Adipose tissue (tissue), 3 donors: ENCODE measurements around the gene ZNF211. TPM values are rescaled to one million over a fixed set of nuclear protein-coding genes. Genes with fewer than 3 reads are reported as not detected.

Experiments used
- polyA plus RNA-seq, 3 donors: library from polyadenylated mRNA; stranded (reverse); fragments of 200-250 nt; gene quantifications; one replicate each; pipeline ENCODE4 v1.2.3, GENCODE V29; 2013
- donor health status: healthy with polysubstance abuse.
- donor health status: Bipolar disorder and iron deficiency.
- donor health status: healthy.

ZNF211 gene
- polyA plus RNA-seq, 3 donors = 2.9 to 4.7 (median 3.7) TPM

Other genes with a start within 250 kb of the ZNF211 start
- gene ZNF548, start 243.3 kb upstream of the ZNF211 start, polyA plus RNA-seq = 1 to 10 TPM; 3.9 to 6.1 (median 6.1) TPM
- gene ZNF17, start 222.0 kb upstream of the ZNF211 start, polyA plus RNA-seq = 1 to 10 TPM; 2.0 to 3.1 (median 2.2) TPM
- gene ZNF749, start 197.8 kb upstream of the ZNF211 start, polyA plus RNA-seq = 1 to 10 TPM; 1.8 to 7.4 (median 7.0) TPM
- gene VN1R1, start 176.0 kb upstream of the ZNF211 start, polyA plus RNA-seq = under 1 TPM in 2 of 3 donors, not detected in 1; 0.16 to 0.23 TPM
- gene ZNF772, start 155.6 kb upstream of the ZNF211 start, polyA plus RNA-seq = 1 to 10 TPM; 1.1 to 2.1 (median 1.8) TPM
- 1 to 10 TPM; 2.8 to 3.6 (median 3.0) TPM for gene ZNF419, start 145.4 kb upstream of the ZNF211 start, polyA plus RNA-seq
- 1 to 10 TPM; 2.1 to 3.3 (median 3.2) TPM for gene ZNF773, start 133.2 kb upstream of the ZNF211 start, polyA plus RNA-seq
- 1 to 10 TPM; 1.2 to 1.9 (median 1.3) TPM for gene ZNF549, start 105.8 kb upstream of the ZNF211 start, polyA plus RNA-seq
- gene ZNF550, start 73.3 kb upstream of the ZNF211 start, polyA plus RNA-seq = 1 to 10 TPM; 1.5 to 3.2 (median 2.6) TPM
- 1 to 10 TPM in 2 of 3 donors, under 1 TPM in 1; 0.90 to 2.0 (median 1.2) TPM for gene ZNF416, start 54.3 kb upstream of the ZNF211 start, polyA plus RNA-seq
- 1 to 10 TPM in 2 of 3 donors, under 1 TPM in 1; 0.45 to 1.3 (median 1.2) TPM for gene ZIK1, start 49.0 kb upstream of the ZNF211 start, polyA plus RNA-seq
- 1 to 10 TPM in 2 of 3 donors, under 1 TPM in 1; 0.94 to 1.9 (median 1.0) TPM for gene ZNF530, start 33.3 kb upstream of the ZNF211 start, polyA plus RNA-seq
- 1 to 10 TPM; 3.3 to 7.0 (median 4.7) TPM for gene ZNF134, start 18.9 kb upstream of the ZNF211 start, polyA plus RNA-seq
- under 1 TPM in 2 of 3 donors, not detected in 1; 0.04 to 0.67 TPM for gene ZSCAN4, start 35.8 kb downstream of the ZNF211 start, polyA plus RNA-seq
- gene ZNF551, start 48.8 kb downstream of the ZNF211 start, polyA plus RNA-seq = 1 to 10 TPM; 1.7 to 3.4 (median 2.8) TPM
- gene ZNF154, start 76.0 kb downstream of the ZNF211 start, polyA plus RNA-seq = under 1 TPM; 0.67 to 0.79 (median 0.67) TPM
- 1 to 10 TPM; 1.5 to 3.4 (median 2.5) TPM for gene ZNF671, start 94.5 kb downstream of the ZNF211 start, polyA plus RNA-seq
- gene ZNF776, start 113.6 kb downstream of the ZNF211 start, polyA plus RNA-seq = 1 to 10 TPM; 2.2 to 4.4 (median 2.8) TPM
- 1 to 10 TPM; 3.3 to 6.1 (median 3.8) TPM for gene ZNF586, start 136.5 kb downstream of the ZNF211 start, polyA plus RNA-seq
- gene ZNF552, start 181.7 kb downstream of the ZNF211 start, polyA plus RNA-seq = 1 to 10 TPM; 2.2 to 3.4 (median 3.0) TPM
- 1 to 10 TPM; 2.5 to 5.2 (median 5.1) TPM for gene ZNF587B, start 197.1 kb downstream of the ZNF211 start, polyA plus RNA-seq
- gene ZNF587, start 216.7 kb downstream of the ZNF211 start, polyA plus RNA-seq = 1 to 10 TPM; 5.1 to 6.5 (median 6.5) TPM